GM19324 (cell line): ENCODE measurements around the gene ARID4A.
"Not testable (repeated sequence)": the region's sequence is repeated elsewhere in the genome, so short reads cannot be mapped to it uniquely, and the experiment has no call there.

Experiments used
- ATAC-seq: cut with Tn5 transposase; IDR thresholded peaks from one replicate; pipeline ENCODE4 v1.9.1; 2021; ENCODE audit warnings: mild to moderate bottlenecking, moderate library complexity; ENCODE audit not compliant: unreplicated experiment, low FRiP score

Gene ARID4A, protein sequence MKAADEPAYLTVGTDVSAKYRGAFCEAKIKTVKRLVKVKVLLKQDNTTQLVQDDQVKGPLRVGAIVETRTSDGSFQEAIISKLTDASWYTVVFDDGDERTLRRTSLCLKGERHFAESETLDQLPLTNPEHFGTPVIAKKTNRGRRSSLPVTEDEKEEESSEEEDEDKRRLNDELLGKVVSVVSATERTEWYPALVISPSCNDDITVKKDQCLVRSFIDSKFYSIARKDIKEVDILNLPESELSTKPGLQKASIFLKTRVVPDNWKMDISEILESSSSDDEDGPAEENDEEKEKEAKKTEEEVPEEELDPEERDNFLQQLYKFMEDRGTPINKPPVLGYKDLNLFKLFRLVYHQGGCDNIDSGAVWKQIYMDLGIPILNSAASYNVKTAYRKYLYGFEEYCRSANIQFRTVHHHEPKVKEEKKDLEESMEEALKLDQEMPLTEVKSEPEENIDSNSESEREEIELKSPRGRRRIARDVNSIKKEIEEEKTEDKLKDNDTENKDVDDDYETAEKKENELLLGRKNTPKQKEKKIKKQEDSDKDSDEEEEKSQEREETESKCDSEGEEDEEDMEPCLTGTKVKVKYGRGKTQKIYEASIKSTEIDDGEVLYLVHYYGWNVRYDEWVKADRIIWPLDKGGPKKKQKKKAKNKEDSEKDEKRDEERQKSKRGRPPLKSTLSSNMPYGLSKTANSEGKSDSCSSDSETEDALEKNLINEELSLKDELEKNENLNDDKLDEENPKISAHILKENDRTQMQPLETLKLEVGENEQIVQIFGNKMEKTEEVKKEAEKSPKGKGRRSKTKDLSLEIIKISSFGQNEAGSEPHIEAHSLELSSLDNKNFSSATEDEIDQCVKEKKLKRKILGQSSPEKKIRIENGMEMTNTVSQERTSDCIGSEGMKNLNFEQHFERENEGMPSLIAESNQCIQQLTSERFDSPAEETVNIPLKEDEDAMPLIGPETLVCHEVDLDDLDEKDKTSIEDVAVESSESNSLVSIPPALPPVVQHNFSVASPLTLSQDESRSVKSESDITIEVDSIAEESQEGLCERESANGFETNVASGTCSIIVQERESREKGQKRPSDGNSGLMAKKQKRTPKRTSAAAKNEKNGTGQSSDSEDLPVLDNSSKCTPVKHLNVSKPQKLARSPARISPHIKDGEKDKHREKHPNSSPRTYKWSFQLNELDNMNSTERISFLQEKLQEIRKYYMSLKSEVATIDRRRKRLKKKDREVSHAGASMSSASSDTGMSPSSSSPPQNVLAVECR

DNA sequence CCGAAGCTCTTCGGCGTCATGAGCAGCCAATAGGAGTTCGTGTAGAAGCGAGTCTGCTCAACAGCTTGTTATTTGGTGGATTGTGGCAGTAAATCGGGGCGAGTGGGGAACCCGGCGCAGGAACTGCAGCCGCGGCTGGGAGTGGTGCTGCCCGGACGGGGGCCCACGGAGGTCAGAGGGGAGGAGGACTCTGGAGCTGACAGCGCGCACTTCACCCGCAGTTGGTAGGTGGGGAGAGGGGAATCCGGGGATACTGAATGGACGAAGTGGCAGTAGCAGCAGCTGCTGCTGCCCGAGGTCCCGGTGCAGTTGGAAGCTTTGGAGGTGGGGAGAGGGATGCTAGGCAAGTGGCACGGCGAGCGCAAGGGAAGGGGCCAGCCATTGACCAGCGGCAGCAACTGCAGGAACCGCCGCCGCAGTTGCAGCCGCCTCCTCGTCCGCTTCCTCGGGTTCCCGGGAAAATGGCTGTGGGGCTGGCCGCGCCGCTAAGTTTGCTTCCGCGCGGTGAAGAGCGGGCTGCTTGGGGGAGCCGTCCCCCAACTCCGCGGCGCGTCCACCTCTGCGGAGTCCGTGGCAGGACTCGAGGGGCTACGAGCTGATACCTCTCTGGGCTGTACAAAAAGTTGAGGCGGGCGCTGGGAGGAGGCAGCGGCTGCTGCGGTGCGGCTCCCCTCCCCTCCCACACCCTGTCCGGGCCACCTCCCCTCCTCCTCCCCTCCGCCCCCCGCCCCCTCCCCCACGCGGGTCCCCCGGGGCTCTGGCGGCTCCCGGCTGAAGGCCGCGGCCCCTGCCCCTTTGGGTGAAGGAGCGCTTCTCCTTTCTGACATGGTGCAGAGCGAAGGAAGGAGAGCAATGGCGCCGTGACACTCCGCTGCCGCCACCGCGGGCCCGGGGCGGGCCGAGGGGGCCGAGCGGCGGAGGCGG lies at the start of gene ARID4A:
Gene ARID4A, plus strand, starts transcription at position 79 of the 924 bp plus-strand sequence. CDS start 1,300 bp downstream, outside the sequence.
- no peak for ATAC-seq

DNA sequence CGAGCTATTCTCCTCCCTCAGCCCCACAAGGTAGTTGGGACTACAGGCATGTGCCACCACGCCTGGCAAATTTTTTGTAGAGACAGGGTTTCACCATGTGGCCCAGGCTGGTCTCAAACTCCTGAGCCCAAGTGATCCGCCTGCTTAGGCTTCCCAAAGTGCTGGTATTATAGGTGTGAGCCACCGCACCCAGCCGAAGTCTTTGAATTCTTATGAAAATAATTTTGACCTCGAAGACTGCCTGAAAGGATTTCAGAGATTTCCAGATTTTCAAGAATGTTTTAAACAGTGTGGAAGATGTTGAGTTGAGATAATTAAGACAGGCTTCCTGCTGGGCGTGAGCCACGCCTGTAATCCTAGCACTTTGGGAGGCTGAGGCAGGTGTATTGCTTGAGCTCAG lies 48.7 kb upstream of the ARID4A start:
- ATAC-seq = no peak

DNA sequence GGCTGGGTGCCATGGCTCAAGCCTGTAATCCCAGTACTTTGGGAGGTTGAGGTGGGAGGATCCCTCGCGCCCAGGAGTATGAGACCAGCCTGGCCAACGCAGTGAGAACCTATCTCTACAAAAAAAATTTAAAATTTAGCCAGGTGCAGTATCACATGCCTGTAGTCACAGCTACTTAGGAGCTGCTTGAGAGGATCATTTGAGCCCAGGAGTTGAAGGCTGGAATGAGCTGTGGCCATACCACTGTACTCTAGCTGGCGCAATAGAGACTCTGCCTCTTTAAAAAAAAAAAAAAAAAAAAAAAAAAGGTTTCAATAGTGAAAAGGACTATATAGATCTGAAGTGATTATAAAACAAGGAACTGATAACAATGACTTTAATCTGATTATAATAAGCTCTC lies 40.2 kb upstream of the ARID4A start:
- ATAC-seq = no peak

DNA sequence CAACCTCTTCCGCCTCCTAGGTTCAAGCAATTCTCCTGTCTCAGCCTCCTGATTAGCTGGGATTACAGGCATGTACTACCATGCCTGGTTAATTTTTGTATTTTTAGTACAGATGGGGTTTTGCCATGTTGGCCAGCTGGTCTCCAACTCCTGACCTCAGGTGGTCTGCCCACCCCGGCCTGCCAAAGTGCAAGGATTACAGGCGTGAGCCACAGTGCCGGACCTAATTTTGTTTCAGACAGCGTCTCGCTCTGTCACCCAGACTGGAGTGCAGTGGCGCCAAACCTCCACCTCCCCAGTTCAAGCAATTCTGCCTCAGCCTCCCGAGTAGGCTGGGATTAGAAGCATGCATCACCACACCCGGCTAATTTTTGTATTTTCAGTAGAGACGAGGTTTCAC lies 36.4 kb upstream of the ARID4A start:
- not testable (repeated sequence) for ATAC-seq

DNA sequence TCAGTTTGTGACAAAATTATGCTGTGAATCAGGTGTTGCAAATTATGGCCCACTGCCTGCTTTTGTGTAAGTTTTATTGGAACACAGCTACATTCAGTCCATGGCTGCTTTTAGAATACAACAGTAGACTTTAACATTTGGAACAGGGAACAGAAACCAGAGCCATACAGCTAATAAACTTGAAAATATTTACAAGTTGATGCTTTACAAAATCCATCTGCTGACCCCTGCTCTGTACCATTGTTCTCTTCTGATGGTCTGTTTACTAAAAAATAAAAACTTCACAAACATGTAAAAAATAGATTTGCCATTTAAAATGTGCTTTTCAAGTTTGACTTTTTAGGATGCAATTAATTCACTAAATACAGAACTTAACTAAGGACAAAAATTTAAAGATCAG lies 33.0 kb upstream of the ARID4A start:
- ATAC-seq = no peak

DNA sequence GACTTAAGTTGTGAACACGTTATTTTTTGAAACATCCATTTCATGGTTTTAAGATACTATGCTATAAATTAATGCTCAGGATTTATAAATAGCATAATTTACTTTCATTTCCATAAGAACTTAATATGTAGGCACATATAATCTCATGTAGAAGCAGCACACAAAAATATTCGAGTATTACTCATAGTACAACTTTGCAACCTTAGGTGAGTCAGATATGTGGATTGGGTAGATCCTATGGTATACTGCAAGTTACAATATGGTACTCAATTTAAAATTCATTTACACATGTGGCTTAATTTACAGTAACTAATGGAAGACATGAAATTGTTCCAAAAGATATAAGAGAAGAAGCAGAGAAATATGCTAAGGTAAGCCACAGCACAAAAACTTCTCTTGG lies 27.7 kb upstream of the ARID4A start:
- ATAC-seq = no peak

DNA sequence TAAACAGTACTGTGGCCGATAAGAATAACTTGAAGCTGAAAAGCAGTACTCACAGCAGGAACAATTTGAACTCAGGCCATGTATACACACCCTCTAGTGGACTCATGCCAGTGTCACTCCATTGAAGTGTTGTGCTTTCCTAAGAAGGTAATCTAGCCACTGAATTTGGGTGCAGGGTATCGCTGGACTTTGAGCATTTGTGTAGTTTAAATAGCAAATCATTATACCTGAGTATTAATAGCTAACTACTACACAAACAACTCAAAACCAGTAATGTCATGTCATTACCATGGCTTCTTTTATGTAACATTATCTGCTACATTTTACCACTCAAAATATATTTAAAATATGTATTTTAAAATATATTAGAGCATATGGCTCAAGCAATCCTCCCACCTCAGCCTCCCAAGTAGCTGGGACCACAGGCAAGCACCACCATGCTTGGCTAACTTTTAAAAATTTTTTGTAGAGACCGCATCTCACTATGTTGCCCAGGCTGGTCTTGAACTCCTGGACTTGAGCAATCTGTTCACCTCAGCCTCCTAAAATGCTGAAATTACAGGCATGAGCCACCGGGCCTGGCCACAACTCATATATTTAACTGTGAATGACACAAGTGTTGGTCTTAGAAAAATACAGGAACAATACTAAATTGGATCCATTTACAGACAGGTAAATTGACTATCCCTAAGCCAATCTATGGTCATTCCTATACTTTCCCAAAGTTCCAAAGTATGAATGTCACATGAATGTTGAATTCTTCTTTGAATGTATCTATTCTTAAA lies 25.6 kb upstream of the ARID4A start:
- ATAC-seq = no peak

DNA sequence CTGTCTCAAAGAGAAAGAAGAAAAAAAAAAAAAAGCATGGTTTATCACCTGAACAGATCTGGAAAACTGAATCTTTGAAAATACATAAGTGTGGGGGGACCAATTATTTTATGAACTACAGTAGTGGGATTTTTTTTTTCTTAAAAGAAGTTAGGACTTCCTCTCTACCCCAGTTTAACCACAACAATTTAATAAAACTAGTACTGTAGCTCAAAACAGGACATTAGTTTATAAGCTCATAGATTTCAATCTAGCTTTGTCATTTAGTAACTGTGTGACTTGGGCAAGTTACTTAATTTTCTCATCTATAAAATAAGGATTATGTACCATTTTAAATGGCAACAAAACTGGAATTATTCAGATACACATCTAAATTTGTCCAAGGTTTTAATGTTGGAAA lies 23.5 kb upstream of the ARID4A start:
- no peak for ATAC-seq

DNA sequence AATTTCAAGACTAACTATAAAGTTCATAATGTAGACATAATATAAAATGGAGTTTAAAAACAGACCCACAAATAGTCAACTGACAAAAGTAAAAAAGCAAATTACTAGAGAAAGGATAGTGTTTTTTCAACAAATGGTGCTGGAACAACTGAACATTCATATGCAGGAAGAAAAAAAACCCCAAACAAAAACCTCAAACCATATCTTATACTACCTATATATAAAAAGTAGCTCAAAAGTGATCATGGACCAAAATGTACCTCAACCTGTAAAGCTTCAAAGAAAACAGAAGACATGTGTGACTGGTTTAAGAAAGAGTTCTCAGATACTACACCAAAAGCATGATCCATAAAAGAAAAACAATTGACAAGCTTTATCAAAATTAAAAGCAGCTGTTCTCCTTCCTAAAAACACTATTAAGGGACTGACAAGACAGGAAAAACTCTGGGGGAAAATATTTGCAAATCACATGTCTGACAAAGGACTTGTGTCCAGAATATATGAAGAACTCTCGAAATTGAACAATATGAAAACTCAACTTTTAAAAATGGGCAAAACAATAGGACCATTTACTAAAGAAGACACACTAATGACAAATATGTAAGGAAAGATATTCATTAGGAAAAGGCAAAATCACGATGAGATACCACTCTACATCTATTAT lies 22.7 kb upstream of the ARID4A start:
- ATAC-seq = no peak

DNA sequence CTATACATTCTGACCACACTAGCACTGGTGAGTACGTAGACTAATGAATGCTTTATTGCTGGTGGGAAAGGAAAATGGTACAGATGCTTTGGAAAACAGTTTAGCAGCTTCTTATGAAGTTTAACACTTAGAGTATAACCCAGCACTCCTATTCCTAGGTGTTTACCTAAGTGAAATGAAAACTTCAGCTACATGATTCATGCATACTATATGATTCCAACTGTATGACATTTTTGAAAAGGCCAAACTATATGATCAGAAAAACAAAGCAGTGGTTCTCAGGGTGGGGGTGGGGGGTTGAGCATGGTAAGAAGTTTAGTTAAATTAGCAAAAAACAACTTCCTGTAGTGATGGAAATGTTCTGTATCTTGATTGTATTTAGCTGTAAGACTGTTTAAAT lies 22.1 kb upstream of the ARID4A start:
- no peak for ATAC-seq

DNA sequence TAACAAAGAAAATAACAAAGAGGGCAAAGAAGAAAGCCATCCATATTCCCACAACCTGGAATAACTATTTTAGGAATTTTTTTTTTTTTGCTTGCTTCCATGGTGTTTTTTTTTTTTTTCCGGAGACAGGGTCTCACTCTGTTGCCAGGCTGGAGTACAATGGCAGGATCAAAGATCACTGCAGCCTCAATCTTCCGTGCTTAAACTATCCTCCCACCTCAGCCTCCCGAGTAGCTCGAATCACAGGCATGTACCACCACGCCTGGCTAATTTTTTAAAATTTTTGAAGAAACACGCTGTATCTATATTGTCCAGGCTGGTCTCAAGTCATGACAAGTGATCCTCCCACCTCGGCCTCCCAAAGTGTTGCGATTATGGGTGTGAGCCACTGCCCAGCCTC lies 20.2 kb upstream of the ARID4A start:
- ATAC-seq = no peak

DNA sequence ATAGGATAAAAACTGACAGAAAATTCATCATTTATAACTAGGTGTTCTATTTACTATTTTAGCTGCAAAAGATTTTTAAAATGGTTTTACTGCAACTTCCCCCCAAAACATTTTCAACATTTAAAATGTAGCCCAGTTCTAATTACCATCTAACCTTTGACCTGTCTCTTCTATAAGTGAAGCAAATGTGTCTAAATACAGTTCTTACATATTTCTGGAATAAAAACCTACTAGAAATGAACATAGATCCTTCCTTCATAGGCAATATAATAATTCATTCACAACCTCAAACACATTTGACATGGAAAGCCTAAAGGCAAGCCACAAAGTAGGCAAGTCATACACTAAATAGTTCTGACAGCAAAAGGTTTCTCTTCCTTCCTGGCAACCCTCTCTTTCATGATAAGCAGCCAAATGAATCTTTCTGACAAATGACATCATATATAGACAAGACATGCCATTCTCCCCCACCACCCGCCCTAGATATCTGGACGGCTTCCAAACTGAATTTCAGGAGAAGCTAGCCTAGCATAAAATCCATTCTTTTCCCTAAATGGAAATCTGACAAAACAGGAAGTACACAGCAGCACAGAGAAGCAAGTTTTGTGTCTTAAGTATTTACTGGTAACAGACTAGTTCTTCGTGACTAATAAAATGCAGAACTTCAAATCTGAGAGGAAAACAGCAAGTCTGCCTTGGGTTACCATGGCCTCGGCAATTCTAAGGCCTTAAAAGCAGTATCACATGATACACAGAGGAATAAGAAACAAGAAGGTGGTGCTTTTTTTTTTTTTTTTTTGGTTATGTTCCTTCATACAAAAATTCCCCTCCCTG lies 17.2 kb upstream of the ARID4A start:
- no peak for ATAC-seq

DNA sequence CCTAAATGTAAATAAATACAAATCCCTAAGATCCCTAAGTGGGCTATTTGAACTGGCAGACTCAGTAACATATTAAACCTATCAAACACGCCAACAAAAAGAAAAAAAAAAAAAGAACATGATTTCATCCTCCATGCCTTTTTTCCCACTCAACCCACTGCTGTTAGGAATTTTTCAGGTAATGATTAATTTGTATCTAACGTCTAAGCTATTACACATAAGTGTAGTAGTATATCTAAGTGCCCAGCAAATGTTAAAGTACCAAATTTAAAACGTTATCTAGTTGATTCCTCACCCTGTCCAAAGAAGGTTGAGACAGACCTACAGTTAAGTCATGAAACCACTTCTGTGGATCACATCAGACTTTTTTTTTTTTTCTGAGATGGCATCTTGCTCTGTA lies 16.4 kb upstream of the ARID4A start:
- ATAC-seq = no peak

DNA sequence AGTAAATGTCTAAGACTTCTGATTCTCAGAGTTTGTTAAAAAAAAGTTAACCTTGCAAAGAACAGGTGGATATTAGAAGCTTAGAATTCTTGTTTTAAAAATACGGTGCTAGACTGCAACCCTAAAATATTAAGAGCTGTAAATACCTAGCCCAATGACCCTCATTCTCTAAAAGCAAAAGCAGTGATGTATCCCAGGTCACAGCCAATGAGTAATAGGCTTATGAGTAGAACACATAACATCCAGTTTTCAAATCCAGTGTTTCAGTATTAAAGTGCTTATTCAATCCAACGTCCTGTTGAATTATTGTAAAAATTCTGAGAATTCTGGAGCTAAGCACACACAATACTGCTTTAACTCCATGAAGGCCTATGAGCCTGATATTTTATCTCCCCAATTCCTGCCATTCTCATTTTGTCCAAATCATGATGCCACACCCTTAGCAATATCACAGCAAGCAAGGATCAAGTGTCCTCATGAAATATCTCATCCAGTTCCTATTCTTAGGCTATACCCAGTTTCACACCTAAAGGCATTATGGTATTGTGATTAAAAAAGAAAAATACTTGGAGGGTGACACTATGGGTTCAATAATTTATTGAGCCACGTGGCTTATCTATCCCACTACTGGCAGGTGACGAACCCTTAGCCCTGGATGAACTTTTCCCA lies 15.3 kb upstream of the ARID4A start:
- no peak for ATAC-seq

DNA sequence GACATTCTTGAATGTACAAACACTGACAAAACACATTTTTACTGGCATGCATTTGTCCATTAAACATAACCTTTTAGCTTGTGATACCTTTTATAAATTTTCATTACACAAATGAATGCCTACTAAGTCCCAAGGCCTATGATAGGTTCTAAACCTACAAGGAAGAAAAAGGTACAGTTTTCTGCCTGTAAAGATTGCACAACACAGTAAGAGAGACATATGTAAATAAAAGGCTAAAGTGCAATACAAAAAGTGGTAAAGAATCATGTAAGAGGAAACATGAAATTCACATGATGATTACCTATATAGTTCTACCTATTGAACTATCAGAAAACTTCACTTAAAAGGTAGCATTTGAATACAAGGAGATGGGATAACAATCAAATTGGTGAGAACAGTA lies 14.6 kb upstream of the ARID4A start:
- no peak for ATAC-seq

DNA sequence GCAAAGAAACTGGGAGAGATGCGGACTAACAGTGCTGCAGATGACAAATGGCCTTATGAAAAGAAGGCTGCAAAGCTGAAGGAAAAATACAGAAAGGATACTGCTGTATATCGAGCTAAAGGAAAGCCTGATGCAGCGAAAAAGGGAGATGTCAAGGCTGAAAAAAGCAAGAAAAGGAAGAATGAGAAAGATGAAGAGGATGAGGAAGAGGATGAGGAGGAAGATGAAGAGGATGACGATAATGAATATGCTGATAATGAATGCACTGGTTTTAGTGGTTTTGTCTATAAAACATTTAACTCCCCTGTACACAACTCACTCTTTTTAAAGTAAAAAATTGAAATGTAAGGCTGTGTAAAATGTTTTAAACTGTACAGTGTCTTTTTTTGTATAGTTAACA lies 13.2 kb upstream of the ARID4A start:
- ATAC-seq = no peak

DNA sequence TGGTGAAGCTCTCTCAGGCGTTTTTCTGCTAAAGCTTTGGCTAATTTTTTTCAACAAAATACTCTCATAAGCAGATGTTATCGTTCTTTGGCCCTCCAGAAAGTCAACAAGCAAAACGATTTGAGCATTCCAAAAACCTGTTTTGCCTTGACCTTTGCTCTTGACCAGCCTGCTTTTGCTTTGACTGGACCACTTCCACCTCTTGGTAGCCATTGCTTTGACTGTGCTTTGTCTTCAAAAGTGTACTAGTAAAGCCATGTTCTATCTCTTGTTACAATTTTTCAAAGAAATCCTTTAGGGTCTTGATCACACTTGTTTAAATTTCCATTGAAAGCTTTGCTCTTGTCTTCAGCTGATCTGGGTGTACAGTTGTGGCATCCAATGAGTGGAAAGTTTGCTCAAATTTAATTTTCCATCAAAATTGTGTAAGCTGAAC lies 10.7 kb upstream of the ARID4A start:
- ATAC-seq = no peak
